A549 (cell line): ENCODE measurements around the gene IGFBP4. TPM values are rescaled to one million over a fixed set of nuclear protein-coding genes. Genes with fewer than 3 reads are reported as not detected.

Experiments
- ATAC-seq, 2 experiments: fragments of 200-7000 bp in 1 of 2; fragments of >200 bp in 1 of 2; cut with Nextera tagmentation in 1 of 2; cut with Tn5 transposase in 1 of 2; 3 replicates each; pipeline versions ENCODE4 v1.8.0 to v1.9.1; 2018 to 2020; ENCODE audit warnings: mild to moderate bottlenecking in 1 of 2, moderate library complexity in 1 of 2
- CTCF ChIA-PET: fragments of 300-600 bp; sonication (Branson Sonifier 250); formaldehyde crosslinking; extraction: SDS; loops from one replicate; lab custom pipeline; 2021; ENCODE audit warnings: antibody characterized with exemption, inconsistent platforms; lab: Yijun Ruan, JAX
- POLR2A ChIA-PET: fragments of 350-600 bp; formaldehyde crosslinking; extraction: SDS; loops from one replicate; lab custom pipeline; 2021; ENCODE audit warnings: antibody characterized with exemption, inconsistent platforms; lab: Yijun Ruan, JAX
- DNase-seq, 2 experiments: peaks; one replicate each; pipeline versions ENCODE4 v3.0.0 to v3.0.0-alpha.2; 2011 to 2016; ENCODE audit warnings: low read depth in 1 of 2, low spot score in 1 of 2
- FAIRE-seq: peaks from 2 replicates; lab custom pipeline; 2011; peaks lifted over from hg19 to GRCh38; lab: Jason Lieb, UNC
- H3K27ac ChIP-seq, 2 experiments: fragments of >200 bp; sonication (Bioruptor Twin); formaldehyde crosslinking; 3 replicates each; pipeline ENCODE4 v1.5.1; 2016 to 2017
- H3K4me1 ChIP-seq: fragments of >200 bp; sonication (Bioruptor Twin); formaldehyde crosslinking; 3 replicates; pipeline ENCODE4 v1.6.1; 2016
- H3K4me2 ChIP-seq: fragments of >200 bp; sonication (Bioruptor Twin); formaldehyde crosslinking; 3 replicates; pipeline ENCODE4 v1.6.1; 2016
- H3K4me3 ChIP-seq: fragments of >200 bp; sonication (Bioruptor Twin); formaldehyde crosslinking; 3 replicates; pipeline ENCODE4 v1.5.1; 2016
- H3K9me3 ChIP-seq: fragments of >200 bp; sonication (Bioruptor Twin); formaldehyde crosslinking; 3 replicates; pipeline ENCODE4 v1.6.1; 2016
- BHLHE40 ChIP-seq: IDR thresholded peaks from 2 replicates; pipeline ENCODE4 v1.6.1; 2012; ENCODE audit warnings: low read depth, low read length, inconsistent platforms
- CBX8 ChIP-seq: fragments of 200-600 bp; sonication (generic); IDR thresholded peaks from 2 replicates; pipeline ENCODE4 v1.6.1; 2016
- CHD4 ChIP-seq: fragments of 200-600 bp; sonication (generic); IDR thresholded peaks from 2 replicates; pipeline ENCODE4 v1.6.1; 2016; ENCODE audit warnings: antibody characterized with exemption, mild to moderate bottlenecking, borderline replicate concordance
- E2F6 ChIP-seq: IDR thresholded peaks from 2 replicates; pipeline ENCODE4 v1.6.1; 2012; ENCODE audit warnings: low read depth, borderline replicate concordance
- EHMT2 ChIP-seq: fragments of 200-600 bp; sonication (generic); IDR thresholded peaks from 2 replicates; pipeline ENCODE4 v1.6.1; 2016; ENCODE audit warnings: antibody characterized with exemption, low read depth, mild to moderate bottlenecking, moderate library complexity
- EP300 ChIP-seq, 2 experiments: fragments of >200 bp; sonication (Bioruptor Twin); formaldehyde crosslinking; IDR thresholded peaks; 2 replicates in 1 of 2; 3 replicates in 1 of 2; pipeline ENCODE4 v1.6.1; 2016 to 2017
- FOXS1 ChIP-seq: fragments of 250-450 bp; sonication (Bioruptor Pico); IDR thresholded peaks from 2 replicates; pipeline ENCODE4 v1.5.0; 2020; ENCODE audit warnings: mild to moderate bottlenecking, moderate library complexity
- GATA3 ChIP-seq: IDR thresholded peaks from 2 replicates; pipeline ENCODE4 v1.6.1; 2012; ENCODE audit warnings: borderline replicate concordance
- HDAC2 ChIP-seq: fragments of 200-600 bp; sonication (generic); IDR thresholded peaks from 2 replicates; pipeline ENCODE4 v1.6.1; 2016
- HEYL ChIP-seq: fragments of 250-450 bp; sonication (Bioruptor Pico); IDR thresholded peaks from 2 replicates; pipeline ENCODE4 v1.8.0; 2021; ENCODE audit warnings: mild to moderate bottlenecking, moderate library complexity
- HMGXB4 ChIP-seq: fragments of 250-450 bp; sonication (Bioruptor Pico); IDR thresholded peaks from 2 replicates; pipeline ENCODE4 v1.5.0; 2021; ENCODE audit warnings: mild to moderate bottlenecking, moderate library complexity, borderline replicate concordance
- HOXA7 ChIP-seq: fragments of 250-450 bp; sonication (Bioruptor Pico); IDR thresholded peaks from 2 replicates; pipeline ENCODE4 v1.5.0; 2020; ENCODE audit warnings: mild to moderate bottlenecking, moderate library complexity
- HOXB13 ChIP-seq: fragments of 250-450 bp; sonication (Bioruptor Pico); IDR thresholded peaks from 2 replicates; pipeline ENCODE4 v1.5.0; 2020; ENCODE audit warnings: low read depth, mild to moderate bottlenecking, moderate library complexity
- JUN ChIP-seq, 2 experiments: fragments of >200 bp; sonication (Bioruptor Twin); formaldehyde crosslinking; IDR thresholded peaks; 2 replicates in 1 of 2; 3 replicates in 1 of 2; pipeline ENCODE4 v1.6.1; 2016 to 2017
- MAX ChIP-seq: IDR thresholded peaks from 2 replicates; pipeline ENCODE4 v1.6.1; 2012
- MAZ ChIP-seq: fragments of 150-350 bp; IDR thresholded peaks from 2 replicates; pipeline ENCODE4 v1.6.1; 2014; ENCODE audit warnings: antibody characterized with exemption, low read depth, low read length, borderline replicate concordance
- NR3C1 ChIP-seq: fragments of >200 bp; sonication (Bioruptor Twin); formaldehyde crosslinking; IDR thresholded peaks from 3 replicates; pipeline ENCODE4 v1.6.1; 2017
- POLR2A ChIP-seq: IDR thresholded peaks from 2 replicates; pipeline ENCODE4 v1.6.1; 2012; ENCODE audit warnings: mild to moderate bottlenecking, low read length
- RAD21 ChIP-seq, 2 experiments: fragments of >200 bp in 1 of 2; sonication (Bioruptor Twin) in 1 of 2; formaldehyde crosslinking in 1 of 2; IDR thresholded peaks in 1 of 2; conservative IDR thresholded peaks in 1 of 2; 2 replicates in 1 of 2; 3 replicates in 1 of 2; pipeline ENCODE4 v1.6.1; 2012 to 2018; ENCODE audit warnings: inconsistent platforms in 1 of 2
- RARB ChIP-seq: fragments of 250-450 bp; sonication (Bioruptor Pico); IDR thresholded peaks from 2 replicates; pipeline ENCODE4 v1.8.0; 2021; ENCODE audit warnings: mild to moderate bottlenecking, moderate library complexity
- RCOR1 ChIP-seq: fragments of 150-350 bp; IDR thresholded peaks from 2 replicates; pipeline ENCODE4 v1.6.1; 2014; ENCODE audit warnings: antibody characterized with exemption, low read length, low read depth
- RFX5 ChIP-seq: fragments of 450-650 bp; IDR thresholded peaks from 2 replicates; pipeline ENCODE4 v1.7.1; 2014; ENCODE audit warnings: antibody characterized with exemption, mild to moderate bottlenecking, moderate library complexity
- RNF2 ChIP-seq: fragments of 200-600 bp; sonication (generic); IDR thresholded peaks from 2 replicates; pipeline ENCODE4 v1.6.1; 2016; ENCODE audit warnings: low read depth, mild to moderate bottlenecking, antibody characterized with exemption, moderate library complexity, borderline replicate concordance
- SREBF2 ChIP-seq: fragments of 450-650 bp; IDR thresholded peaks from 2 replicates; pipeline ENCODE4 v1.6.1; 2014; ENCODE audit warnings: mild to moderate bottlenecking, moderate library complexity
- TFCP2L1 ChIP-seq: fragments of 250-450 bp; sonication (Bioruptor Pico); IDR thresholded peaks from 2 replicates; pipeline ENCODE4 v1.5.0; 2021; ENCODE audit warnings: mild to moderate bottlenecking
- TP53 ChIP-seq: fragments of 250-450 bp; sonication (Bioruptor Pico); IDR thresholded peaks from 2 replicates; pipeline ENCODE4 v1.5.0; 2021; ENCODE audit warnings: mild to moderate bottlenecking, moderate library complexity
- ZC3H11A ChIP-seq: fragments of 450-650 bp; IDR thresholded peaks from 2 replicates; pipeline ENCODE4 v1.6.1; 2014; ENCODE audit warnings: antibody characterized with exemption, mild to moderate bottlenecking
- WGBS: methylation state at CpG from one replicate; pipeline ENCODE4 v1.1.6; 2017; ENCODE audit errors: missing lambda C conversion rate; 5-methylcytosine and 5-hydroxymethylcytosine counted together
- polyA plus RNA-seq, 4 experiments: library from polyadenylated mRNA; depleted of rRNA in 3 of 4; stranded (reverse); fragments of >200 nt; fragmentation: RNase III in 1 of 4; extraction: RNeasy Plus Mini Kit Qiagen cat#74134 plus additional on column Dnase treatment in 1 of 4; gene quantifications; 2 replicates in 3 of 4; 3 replicates in 1 of 4; pipeline ENCODE4 v1.2.3, GENCODE V29; 2011 to 2017
- TF ChIP-seq, protein P1 (sequence below): fragments of 250-450 bp; sonication (Bioruptor Pico); IDR thresholded peaks from 2 replicates; pipeline ENCODE4 v1.5.0; 2020; ENCODE audit warnings: low read depth, mild to moderate bottlenecking, moderate library complexity
- TF ChIP-seq, protein P2 (sequence below): fragments of 150-350 bp; IDR thresholded peaks from 2 replicates; pipeline ENCODE4 v1.6.1; 2014; ENCODE audit warnings: low read depth, mild to moderate bottlenecking, low read length
- TF ChIP-seq, protein P3 (sequence below): IDR thresholded peaks from 2 replicates; pipeline ENCODE4 v1.6.1; 2012

Gene IGFBP4
- polyA plus RNA-seq, 2 of the 4 experiments (the other 2 are of a cell fraction), result 1,080 to 1,829 TPM

GRCh38 chr17:40479754-40480480, 36.7 kb downstream of the IGFBP4 start (continued):
- TF ChIP-seq RCOR1, result no peak
- no peak for TF ChIP-seq HMGXB4 (CRISPR knock-in tag)
- TF ChIP-seq HOXA7 (CRISPR knock-in tag), result peak; percentile 33; the same call in 1 of the 2 replicates
- no peak for TF ChIP-seq GATA3
- no peak for TF ChIP-seq EHMT2
- TF ChIP-seq, protein P1, sequence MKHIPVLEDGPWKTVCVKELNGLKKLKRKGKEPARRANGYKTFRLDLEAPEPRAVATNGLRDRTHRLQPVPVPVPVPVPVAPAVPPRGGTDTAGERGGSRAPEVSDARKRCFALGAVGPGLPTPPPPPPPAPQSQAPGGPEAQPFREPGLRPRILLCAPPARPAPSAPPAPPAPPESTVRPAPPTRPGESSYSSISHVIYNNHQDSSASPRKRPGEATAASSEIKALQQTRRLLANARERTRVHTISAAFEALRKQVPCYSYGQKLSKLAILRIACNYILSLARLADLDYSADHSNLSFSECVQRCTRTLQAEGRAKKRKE (CRISPR knock-in tag), result peak; percentile 24; the same call in 1 of the 2 replicates
- no peak for TF ChIP-seq NR3C1
- no peak for TF ChIP-seq CHD4
- no peak for TF ChIP-seq ZC3H11A
- TF ChIP-seq RNF2, result no peak
- no peak for TF ChIP-seq CBX8
- no peak for TF ChIP-seq RAD21 (conservative IDR thresholded peaks at IDR 0.05 in 1 of 2, IDR thresholded peaks at IDR 0.05 in 1 of 2)
- TF ChIP-seq TFCP2L1, result peak; percentile 26
- TF ChIP-seq, protein P2, sequence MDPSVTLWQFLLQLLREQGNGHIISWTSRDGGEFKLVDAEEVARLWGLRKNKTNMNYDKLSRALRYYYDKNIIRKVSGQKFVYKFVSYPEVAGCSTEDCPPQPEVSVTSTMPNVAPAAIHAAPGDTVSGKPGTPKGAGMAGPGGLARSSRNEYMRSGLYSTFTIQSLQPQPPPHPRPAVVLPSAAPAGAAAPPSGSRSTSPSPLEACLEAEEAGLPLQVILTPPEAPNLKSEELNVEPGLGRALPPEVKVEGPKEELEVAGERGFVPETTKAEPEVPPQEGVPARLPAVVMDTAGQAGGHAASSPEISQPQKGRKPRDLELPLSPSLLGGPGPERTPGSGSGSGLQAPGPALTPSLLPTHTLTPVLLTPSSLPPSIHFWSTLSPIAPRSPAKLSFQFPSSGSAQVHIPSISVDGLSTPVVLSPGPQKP, result no peak
- TF ChIP-seq TP53 (CRISPR knock-in tag), result no peak
- no peak for TF ChIP-seq MAZ

DNA sequence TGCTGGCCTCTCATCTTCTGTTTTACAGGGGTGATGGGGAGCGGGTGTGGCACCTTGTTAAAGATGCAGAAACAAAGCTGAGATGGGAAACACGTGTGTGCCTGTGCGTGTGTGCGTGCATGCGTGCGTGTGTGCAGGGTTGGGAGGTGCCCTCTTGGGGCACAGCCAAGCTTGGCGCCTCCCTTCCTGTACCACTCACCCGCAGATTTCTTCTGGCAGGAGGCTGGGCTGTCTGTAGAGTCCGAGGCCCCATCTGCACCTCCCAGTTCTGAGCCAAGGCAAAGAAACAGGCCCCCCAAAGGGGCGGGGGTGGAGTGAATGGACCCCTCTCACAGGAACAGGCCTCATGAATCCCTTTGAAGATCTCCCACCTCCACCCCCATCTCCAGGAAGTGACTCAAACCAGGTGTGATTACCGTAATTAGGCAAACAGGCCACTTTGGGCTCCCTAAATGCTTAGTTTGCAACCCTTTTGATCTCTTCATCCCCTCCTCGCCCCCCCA, 37.3 kb downstream of the IGFBP4 start:
- ChIA-PET POLR2A (interaction anchor here (0.8 to 3.0 kb wide), 3 partner anchors 10 to 69 kb away, joined by 3 to 13 read pairs (median 4); no protein-coding TSS in a partner anchor), CTCF (interaction anchor here (1.3 to 15.5 kb wide), 6 partner anchors 11 to 77 kb away, joined by 3 to 379 read pairs (median 5); no protein-coding TSS in a partner anchor)
- ATAC-seq (peak; percentile 16 to 17), DNase-seq (peak; percentile 59 to 87), FAIRE-seq (no peak)
- Histone ChIP-seq H3K27ac (peak overlapping the region; percentile 96 to 97), H3K4me1 (peaks cover 83% of the 10 kb centered on the region), H3K4me3 (no peak overlapping the region), H3K9me3 (no peaks in the 10 kb centered on the region), H3K4me2 (peak overlapping the region; percentile 41)
- 43% methylated on average over 12 of the region's 12 CpGs for WGBS
- TF ChIP-seq TFCP2L1 (peak; percentile 83; the same call in 1 of the 2 replicates), E2F6 (0 out of 2 replicates have a peak, but pooled peaks have one; percentile 46), HDAC2 (no peak), POLR2A (no peak), HOXB13 (peak; percentile 58; the same call in 1 of the 2 replicates), EP300 (IDR thresholded peaks at IDR 0.05) (peak; percentile 14 to 58; a peak in 1 of 5 replicates), MAX (peak; percentile 86; the same call in 1 of the 2 replicates), CBX8 (no peak), RARB (CRISPR knock-in tag) (peak; percentile 55; the same call in 1 of the 2 replicates), SREBF2 (no peak), RFX5 (no peak), FOXS1 (CRISPR knock-in tag) (no peak), JUN (IDR thresholded peaks at IDR 0.05) (peak; percentile 30 to 69; a peak in 4 of 5 replicates), HEYL (0 out of 2 replicates have a peak, but pooled peaks have one; percentile 49), BHLHE40 (no peak; the same call in 1 of the 2 replicates), GATA3 (0 out of 2 replicates have a peak, but pooled peaks have one; percentile 24), HOXA7 (CRISPR knock-in tag) (peak; percentile 18; the same call in 1 of the 2 replicates)
- TF ChIP-seq, protein P3, sequence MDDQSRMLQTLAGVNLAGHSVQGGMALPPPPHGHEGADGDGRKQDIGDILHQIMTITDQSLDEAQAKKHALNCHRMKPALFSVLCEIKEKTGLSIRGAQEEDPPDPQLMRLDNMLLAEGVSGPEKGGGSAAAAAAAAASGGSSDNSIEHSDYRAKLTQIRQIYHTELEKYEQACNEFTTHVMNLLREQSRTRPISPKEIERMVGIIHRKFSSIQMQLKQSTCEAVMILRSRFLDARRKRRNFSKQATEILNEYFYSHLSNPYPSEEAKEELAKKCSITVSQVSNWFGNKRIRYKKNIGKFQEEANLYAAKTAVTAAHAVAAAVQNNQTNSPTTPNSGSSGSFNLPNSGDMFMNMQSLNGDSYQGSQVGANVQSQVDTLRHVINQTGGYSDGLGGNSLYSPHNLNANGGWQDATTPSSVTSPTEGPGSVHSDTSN, result 0 out of 2 replicates have a peak, but pooled peaks have one; percentile 21
